Measurements from ENCODE around the gene COL6A3.

DNA sequence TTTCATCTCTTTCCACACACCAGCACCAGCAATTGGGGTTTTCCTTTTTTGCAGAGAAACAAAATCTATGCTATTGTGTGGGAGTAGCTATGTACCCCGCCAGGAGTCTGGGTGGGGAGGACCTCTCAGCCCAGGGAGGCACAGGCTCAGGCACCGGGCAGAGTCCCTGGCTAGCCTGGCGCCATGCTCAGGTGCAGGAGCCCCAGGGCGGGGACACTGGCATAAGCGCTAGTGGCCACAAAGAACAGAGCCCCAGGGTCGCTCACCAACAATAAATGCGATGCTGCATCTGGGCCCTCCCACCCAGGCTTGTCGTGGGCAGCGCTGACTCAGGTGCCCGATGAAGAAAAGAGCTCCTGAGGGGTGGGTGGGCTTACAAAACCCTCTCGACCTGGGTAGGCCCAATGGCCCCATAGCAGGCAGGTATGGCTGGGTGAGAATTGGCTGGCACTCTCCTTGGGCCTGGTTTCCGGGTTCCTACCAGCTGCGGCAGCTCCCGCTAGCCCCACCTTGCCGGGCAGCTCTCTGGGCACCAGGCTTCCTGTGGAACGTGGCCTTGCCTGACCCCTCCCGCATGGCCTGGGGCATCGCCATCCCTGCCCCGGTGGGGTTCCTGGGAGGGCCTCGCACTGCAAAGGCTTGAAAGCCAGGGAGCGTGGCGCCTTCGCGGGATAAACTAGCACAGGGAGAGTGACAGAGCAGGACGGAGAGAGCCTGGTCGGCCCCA, 31.8 kb upstream of the COL6A3 start:
- TF ChIP-seq, protein P1, sequence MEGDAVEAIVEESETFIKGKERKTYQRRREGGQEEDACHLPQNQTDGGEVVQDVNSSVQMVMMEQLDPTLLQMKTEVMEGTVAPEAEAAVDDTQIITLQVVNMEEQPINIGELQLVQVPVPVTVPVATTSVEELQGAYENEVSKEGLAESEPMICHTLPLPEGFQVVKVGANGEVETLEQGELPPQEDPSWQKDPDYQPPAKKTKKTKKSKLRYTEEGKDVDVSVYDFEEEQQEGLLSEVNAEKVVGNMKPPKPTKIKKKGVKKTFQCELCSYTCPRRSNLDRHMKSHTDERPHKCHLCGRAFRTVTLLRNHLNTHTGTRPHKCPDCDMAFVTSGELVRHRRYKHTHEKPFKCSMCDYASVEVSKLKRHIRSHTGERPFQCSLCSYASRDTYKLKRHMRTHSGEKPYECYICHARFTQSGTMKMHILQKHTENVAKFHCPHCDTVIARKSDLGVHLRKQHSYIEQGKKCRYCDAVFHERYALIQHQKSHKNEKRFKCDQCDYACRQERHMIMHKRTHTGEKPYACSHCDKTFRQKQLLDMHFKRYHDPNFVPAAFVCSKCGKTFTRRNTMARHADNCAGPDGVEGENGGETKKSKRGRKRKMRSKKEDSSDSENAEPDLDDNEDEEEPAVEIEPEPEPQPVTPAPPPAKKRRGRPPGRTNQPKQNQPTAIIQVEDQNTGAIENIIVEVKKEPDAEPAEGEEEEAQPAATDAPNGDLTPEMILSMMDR (IDR thresholded peaks at IDR 0.05) = no peak
- TF ChIP-seq, protein P2, sequence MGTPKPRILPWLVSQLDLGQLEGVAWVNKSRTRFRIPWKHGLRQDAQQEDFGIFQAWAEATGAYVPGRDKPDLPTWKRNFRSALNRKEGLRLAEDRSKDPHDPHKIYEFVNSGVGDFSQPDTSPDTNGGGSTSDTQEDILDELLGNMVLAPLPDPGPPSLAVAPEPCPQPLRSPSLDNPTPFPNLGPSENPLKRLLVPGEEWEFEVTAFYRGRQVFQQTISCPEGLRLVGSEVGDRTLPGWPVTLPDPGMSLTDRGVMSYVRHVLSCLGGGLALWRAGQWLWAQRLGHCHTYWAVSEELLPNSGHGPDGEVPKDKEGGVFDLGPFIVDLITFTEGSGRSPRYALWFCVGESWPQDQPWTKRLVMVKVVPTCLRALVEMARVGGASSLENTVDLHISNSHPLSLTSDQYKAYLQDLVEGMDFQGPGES (IDR thresholded peaks at IDR 0.05; ENCODE audit: low read depth, low read length) = no peak
- TF ChIP-seq, protein P3, sequence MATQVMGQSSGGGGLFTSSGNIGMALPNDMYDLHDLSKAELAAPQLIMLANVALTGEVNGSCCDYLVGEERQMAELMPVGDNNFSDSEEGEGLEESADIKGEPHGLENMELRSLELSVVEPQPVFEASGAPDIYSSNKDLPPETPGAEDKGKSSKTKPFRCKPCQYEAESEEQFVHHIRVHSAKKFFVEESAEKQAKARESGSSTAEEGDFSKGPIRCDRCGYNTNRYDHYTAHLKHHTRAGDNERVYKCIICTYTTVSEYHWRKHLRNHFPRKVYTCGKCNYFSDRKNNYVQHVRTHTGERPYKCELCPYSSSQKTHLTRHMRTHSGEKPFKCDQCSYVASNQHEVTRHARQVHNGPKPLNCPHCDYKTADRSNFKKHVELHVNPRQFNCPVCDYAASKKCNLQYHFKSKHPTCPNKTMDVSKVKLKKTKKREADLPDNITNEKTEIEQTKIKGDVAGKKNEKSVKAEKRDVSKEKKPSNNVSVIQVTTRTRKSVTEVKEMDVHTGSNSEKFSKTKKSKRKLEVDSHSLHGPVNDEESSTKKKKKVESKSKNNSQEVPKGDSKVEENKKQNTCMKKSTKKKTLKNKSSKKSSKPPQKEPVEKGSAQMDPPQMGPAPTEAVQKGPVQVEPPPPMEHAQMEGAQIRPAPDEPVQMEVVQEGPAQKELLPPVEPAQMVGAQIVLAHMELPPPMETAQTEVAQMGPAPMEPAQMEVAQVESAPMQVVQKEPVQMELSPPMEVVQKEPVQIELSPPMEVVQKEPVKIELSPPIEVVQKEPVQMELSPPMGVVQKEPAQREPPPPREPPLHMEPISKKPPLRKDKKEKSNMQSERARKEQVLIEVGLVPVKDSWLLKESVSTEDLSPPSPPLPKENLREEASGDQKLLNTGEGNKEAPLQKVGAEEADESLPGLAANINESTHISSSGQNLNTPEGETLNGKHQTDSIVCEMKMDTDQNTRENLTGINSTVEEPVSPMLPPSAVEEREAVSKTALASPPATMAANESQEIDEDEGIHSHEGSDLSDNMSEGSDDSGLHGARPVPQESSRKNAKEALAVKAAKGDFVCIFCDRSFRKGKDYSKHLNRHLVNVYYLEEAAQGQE (IDR thresholded peaks at IDR 0.05; ENCODE audit: low read depth, low read length) = no peak
- TF ChIP-seq, protein P4, sequence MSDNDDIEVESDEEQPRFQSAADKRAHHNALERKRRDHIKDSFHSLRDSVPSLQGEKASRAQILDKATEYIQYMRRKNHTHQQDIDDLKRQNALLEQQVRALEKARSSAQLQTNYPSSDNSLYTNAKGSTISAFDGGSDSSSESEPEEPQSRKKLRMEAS (IDR thresholded peaks at IDR 0.05; ENCODE audit: low read depth) = no peak
- no peak for TF ChIP-seq FOXJ3 (CRISPR knock-in tag; IDR thresholded peaks at IDR 0.05)
- TF ChIP-seq RAD21 (IDR thresholded peaks at IDR 0.05; ENCODE audit: low read length) = no peak
- TF ChIP-seq CHD2 (IDR thresholded peaks at IDR 0.05; ENCODE audit: low read length, partially characterized antibody) = no peak
- TF ChIP-seq NFIC (IDR thresholded peaks at IDR 0.05; ENCODE audit: borderline replicate concordance) = no peak
- TF ChIP-seq POLR2AphosphoS5 (IDR thresholded peaks at IDR 0.05; ENCODE audit: low read depth, low read length) = no peak
- no peak for TF ChIP-seq FOXM1 (IDR thresholded peaks at IDR 0.05; ENCODE audit: low read depth)
- no peak for TF ChIP-seq EP300 (IDR thresholded peaks at IDR 0.05; ENCODE audit: borderline replicate concordance in 1 of 2, low read depth in 1 of 2, low read length in 1 of 2)
- no peak for TF ChIP-seq GABPA (IDR thresholded peaks at IDR 0.05; ENCODE audit: low read depth)

Measured in SK-N-SH (cell line).